H9 (cell line): ENCODE results near the gene CCDC60. TPM values are rescaled to one million over a fixed set of nuclear protein-coding genes. Genes with fewer than 3 reads are reported as not detected.

Experiments used
- DNase-seq: peaks from one replicate; pipeline ENCODE4 v3.0.0-alpha.2; 2017
- H2AFZ ChIP-seq: one replicate; pipeline ENCODE4 v1.6.1; 2013; ENCODE audit warnings: mild to moderate bottlenecking, low read length, control low read depth, moderate library complexity
- H2AK5ac ChIP-seq: 2 replicates; pipeline ENCODE4 v1.6.1; 2013; ENCODE audit warnings: low read length, control low read depth, mixed read lengths; ENCODE audit not compliant: insufficient read length
- H2BK120ac ChIP-seq: one replicate; pipeline ENCODE4 v1.6.1; 2013; ENCODE audit warnings: low read depth, mild to moderate bottlenecking, low read length, control low read depth, inconsistent platforms; ENCODE audit not compliant: poor library complexity, severe bottlenecking
- H2BK12ac ChIP-seq: 2 replicates; pipeline ENCODE4 v1.6.1; 2013; ENCODE audit warnings: low read length, control low read depth, mixed read lengths, low read depth; ENCODE audit not compliant: insufficient read length
- H2BK15ac ChIP-seq: 2 replicates; pipeline ENCODE4 v1.6.1; 2013; ENCODE audit warnings: low read depth, low read length, control low read depth
- H2BK20ac ChIP-seq: one replicate; pipeline ENCODE4 v1.6.1; 2013; ENCODE audit warnings: low read depth, mild to moderate bottlenecking, low read length, control low read depth, inconsistent platforms; ENCODE audit not compliant: poor library complexity, severe bottlenecking
- H2BK5ac ChIP-seq: 2 replicates; pipeline ENCODE4 v1.6.1; 2013; ENCODE audit warnings: low read length, control low read depth, mixed read lengths; ENCODE audit not compliant: insufficient read length
- H3K14ac ChIP-seq: 2 replicates; pipeline ENCODE4 v1.6.1; 2013; ENCODE audit warnings: low read length, control low read depth; ENCODE audit not compliant: insufficient read depth
- H3K18ac ChIP-seq: 2 replicates; pipeline ENCODE4 v1.6.1; 2013; ENCODE audit warnings: low read depth, mild to moderate bottlenecking, mixed read lengths, low read length, control low read depth; ENCODE audit not compliant: insufficient read length
- H3K23ac ChIP-seq: 2 replicates; pipeline ENCODE4 v1.6.1; 2013; ENCODE audit warnings: low read length, control low read depth, mixed read lengths, low read depth; ENCODE audit not compliant: insufficient read length
- H3K23me2 ChIP-seq: 2 replicates; pipeline ENCODE4 v1.6.1; 2013; ENCODE audit warnings: low read depth, mild to moderate bottlenecking, mixed read lengths, low read length, control low read depth; ENCODE audit not compliant: insufficient read length, poor library complexity, severe bottlenecking
- H3K27ac ChIP-seq: 2 replicates; pipeline ENCODE4 v1.5.1; 2013; ENCODE audit warnings: low read length, control low read depth, mixed read lengths, low read depth; ENCODE audit not compliant: insufficient read length
- H3K27me3 ChIP-seq: 2 replicates; pipeline ENCODE4 v1.6.1; 2013; ENCODE audit warnings: low read length, control low read depth, inconsistent platforms; ENCODE audit not compliant: insufficient read depth
- H3K4ac ChIP-seq: 2 replicates; pipeline ENCODE4 v1.6.1; 2013; ENCODE audit warnings: low read depth, mild to moderate bottlenecking, control low read depth, inconsistent platforms, low read length, moderate library complexity
- H3K4me1 ChIP-seq: 2 replicates; pipeline ENCODE4 v1.6.1; 2013; ENCODE audit warnings: low read length, control low read depth, inconsistent platforms; ENCODE audit not compliant: insufficient read depth
- H3K4me2 ChIP-seq: 2 replicates; pipeline ENCODE4 v1.6.1; 2013; ENCODE audit warnings: low read length, control low read depth, mixed read lengths; ENCODE audit not compliant: insufficient read length, insufficient read depth
- H3K56ac ChIP-seq: 2 replicates; pipeline ENCODE4 v1.6.1; 2013; ENCODE audit warnings: low read depth, mild to moderate bottlenecking, mixed read lengths, low read length, control low read depth; ENCODE audit not compliant: insufficient read length
- H3K79me1 ChIP-seq: 2 replicates; pipeline ENCODE4 v1.6.1; 2013; ENCODE audit warnings: low read depth, mild to moderate bottlenecking, moderate library complexity, low read length, control low read depth, inconsistent platforms; ENCODE audit not compliant: insufficient read depth, poor library complexity, severe bottlenecking
- H3K79me2 ChIP-seq: 2 replicates; pipeline ENCODE4 v1.6.1; 2013; ENCODE audit warnings: low read length, control low read depth, inconsistent platforms; ENCODE audit not compliant: insufficient read depth
- H3K9ac ChIP-seq: 2 replicates; pipeline ENCODE4 v1.6.1; 2013; ENCODE audit warnings: low read length, control low read depth, mixed read lengths; ENCODE audit not compliant: insufficient read length; ENCODE audit errors: extremely low read depth
- H3K9me3 ChIP-seq: one replicate; pipeline ENCODE4 v1.6.1; 2013; ENCODE audit warnings: low read depth, low read length, inconsistent platforms; ENCODE audit not compliant: control insufficient read depth
- H3T11ph ChIP-seq: one replicate; pipeline ENCODE4 v1.6.1; 2013; ENCODE audit warnings: mild to moderate bottlenecking, low read length, control low read depth, inconsistent platforms
- H4K20me1 ChIP-seq: one replicate; pipeline ENCODE4 v1.6.1; 2013; ENCODE audit not compliant: control insufficient read depth, insufficient read length, insufficient read depth
- H4K5ac ChIP-seq: 2 replicates; pipeline ENCODE4 v1.6.1; 2013; ENCODE audit warnings: low read depth, mild to moderate bottlenecking, mixed read lengths, low read length, control low read depth; ENCODE audit not compliant: insufficient read length
- H4K8ac ChIP-seq: replicated peaks from 2 replicates; pipeline ENCODE4 v1.6.1; 2013; ENCODE audit warnings: low read length, control low read depth, mixed read lengths, low read depth; ENCODE audit not compliant: insufficient read length
- H4K91ac ChIP-seq: 2 replicates; pipeline ENCODE4 v1.6.1; 2013; ENCODE audit warnings: low read depth, mild to moderate bottlenecking, moderate library complexity, mixed read lengths, low read length, control low read depth; ENCODE audit not compliant: insufficient read length
- H3K27ac Mint-ChIP-seq, 3 experiments: 2 replicates in 2 of 3; 3 replicates in 1 of 3; pipeline ENCODE4 v1.8.0; 2020 to 2021; ENCODE audit warnings: mixed read lengths in 3 of 3, mild to moderate bottlenecking in 1 of 3, moderate library complexity in 1 of 3
- H3K27me3 Mint-ChIP-seq: 2 replicates; pipeline ENCODE4 v1.8.0; 2021; ENCODE audit warnings: low read depth, mild to moderate bottlenecking, moderate library complexity, mixed read lengths
- H3K36me3 Mint-ChIP-seq, 3 experiments: 2 replicates in 2 of 3; 3 replicates in 1 of 3; pipeline ENCODE4 v1.8.0; 2020 to 2021; ENCODE audit warnings: low read depth in 3 of 3, mixed read lengths in 3 of 3; ENCODE audit not compliant: insufficient read depth in 1 of 3
- H3K4me1 Mint-ChIP-seq, 2 experiments: 2 replicates each; pipeline ENCODE4 v1.8.0; 2020; ENCODE audit warnings: mixed read lengths in 2 of 2
- H3K4me3 Mint-ChIP-seq, 2 experiments: 2 replicates in 1 of 2; 3 replicates in 1 of 2; pipeline ENCODE4 v1.8.0; 2020 to 2021; ENCODE audit warnings: mild to moderate bottlenecking in 2 of 2, mixed read lengths in 2 of 2, moderate library complexity in 1 of 2
- H3K9me3 Mint-ChIP-seq, 2 experiments: 2 replicates in 1 of 2; 3 replicates in 1 of 2; pipeline ENCODE4 v1.8.0; 2020; ENCODE audit warnings: mild to moderate bottlenecking in 2 of 2, mixed read lengths in 2 of 2, moderate library complexity in 1 of 2
- CTCF ChIP-seq: fragments of 200-600 bp; sonication (generic); conservative IDR thresholded peaks from 3 replicates; pipeline ENCODE4 v1.8.0; 2021; ENCODE audit warnings: antibody characterized with exemption, mild to moderate bottlenecking
- WGBS: extraction: QIAGEN DNeasy Blood & Tissue Kit; methylation state at CpG from one replicate; pipeline ENCODE4 v1.1.7; 2013; ENCODE audit warnings: missing lambda C conversion rate, low lambda C conversion rate, mixed read lengths; ENCODE audit not compliant: insufficient read length; ENCODE audit errors: extremely low coverage; 5-methylcytosine and 5-hydroxymethylcytosine counted together
- total RNA-seq: library from RNA; stranded (reverse); gene quantifications from 2 replicates; pipeline ENCODE4 v1.2.1, GENCODE V29; 2021

Gene CCDC60
- total RNA-seq, 1 experiment from 2014 or later, result 0.44 TPM

- no CpG with 5 or more reads among the region's 6 CpGs for WGBS
- Histone ChIP-seq H4K8ac (no peak overlapping the region), H2BK20ac (no peak overlapping the region), H3K14ac (no peak overlapping the region), H2BK15ac (no peak overlapping the region), H3K27ac (no peak overlapping the region), H2BK12ac (no peak overlapping the region), H3K9ac (no peak overlapping the region), H2AK5ac (no peak overlapping the region), H3K23ac (no peak overlapping the region), H3K4me2 (no peak overlapping the region), H3K9me3 (no peaks in the 10 kb centered on the region), H4K91ac (no peak overlapping the region), H3K18ac (no peak overlapping the region), H3K23me2 (no peaks in the 10 kb centered on the region), H4K20me1 (no peaks in the 10 kb centered on the region), H3K79me2 (no peaks in the 10 kb centered on the region), H4K5ac (no peak overlapping the region), H2BK5ac (no peak overlapping the region), H3K4ac (no peak overlapping the region), H3K56ac (no peak overlapping the region), H3K27me3 (no peaks in the 10 kb centered on the region), H3K79me1 (no peaks in the 10 kb centered on the region), H2BK120ac (no peak overlapping the region), H3T11ph (no peak overlapping the region), H2AFZ (no peak overlapping the region), H3K4me1 (no peaks in the 10 kb centered on the region)
- no peaks in the 10 kb centered on the region for H3K36me3 Mint-ChIP-seq
- H3K27me3 Mint-ChIP-seq, result peaks cover 8% of the 10 kb centered on the region
- H3K27ac Mint-ChIP-seq, result no peak overlapping the region
- TF ChIP-seq CTCF, result no peak
- H3K4me3 Mint-ChIP-seq, result no peak overlapping the region
- no peaks in the 10 kb centered on the region for H3K9me3 Mint-ChIP-seq
- H3K4me1 Mint-ChIP-seq, result no peaks in the 10 kb centered on the region; a peak in 1 of 4 replicates
- DNase-seq, result no peak
Observed at GRCh38 chr12:119292893-119293630, 41.5 kb upstream of the CCDC60 start.
